B cell (primary cell): ENCODE measurements around the gene PPP1R12A. TPM values are rescaled to one million over a fixed set of nuclear protein-coding genes. Genes with fewer than 3 reads are reported as not detected.

Experiments
- ATAC-seq: fragments of 200-7000 bp; cut with Tn5 transposase; one replicate; pipeline ENCODE4 v1.10.0; 2021; ENCODE audit warnings: low read depth, mild to moderate bottlenecking, moderate number of reproducible peaks, moderate library complexity
- CTCF ChIA-PET: fragments of 350-600 bp; sonication (Branson Sonifier 250); formaldehyde crosslinking; loops from one replicate; lab custom pipeline; 2021; ENCODE audit warnings: antibody characterized with exemption, inconsistent platforms; lab: Charles Lee
- POLR2A ChIA-PET: fragments of 350-600 bp; sonication (Branson Sonifier 250); formaldehyde crosslinking; loops from one replicate; lab custom pipeline; 2021; ENCODE audit warnings: antibody characterized with exemption; lab: Charles Lee
- DNase-seq: peaks from one replicate; pipeline ENCODE4 v3.0.0; 2013
- H2AFZ ChIP-seq: 2 replicates; pipeline ENCODE4 v1.6.1; 2012; ENCODE audit warnings: mild to moderate bottlenecking, low read depth, low read length; ENCODE audit not compliant: insufficient read depth, poor library complexity, severe bottlenecking
- H3K27ac ChIP-seq, 2 donors: 1 replicate in 1 of 2; 2 replicates in 1 of 2; pipeline ENCODE4 v1.5.1; 2012 to 2013; ENCODE audit warnings: low read length in 2 of 2, mild to moderate bottlenecking in 2 of 2, moderate library complexity in 1 of 2
- H3K27me3 ChIP-seq, 4 experiments: fragments of 200-600 bp in 1 of 4; sonication (generic) in 1 of 4; replicated peaks in 1 of 4; 1 replicate in 2 of 4; 2 replicates in 2 of 4; pipeline versions ENCODE4 v1.6.1 to v1.7.0; 2013 to 2016; ENCODE audit warnings: low read length in 3 of 4, mild to moderate bottlenecking in 2 of 4, mixed read lengths in 1 of 4, moderate library complexity in 1 of 4; ENCODE audit not compliant: insufficient read depth in 4 of 4, control insufficient read depth in 3 of 4; ENCODE audit errors: control extremely low read depth in 1 of 4
- H3K36me3 ChIP-seq, 2 experiments: replicated peaks in 1 of 2; 1 replicate in 1 of 2; 2 replicates in 1 of 2; pipeline versions ENCODE4 v1.6.1 to v1.7.1; 2013; ENCODE audit warnings: low read length in 1 of 2; ENCODE audit not compliant: insufficient read depth in 2 of 2, control insufficient read depth in 1 of 2; ENCODE audit errors: control extremely low read depth in 1 of 2, extremely low read depth in 1 of 2
- H3K4me1 ChIP-seq, 2 donors: fragments of 200-600 bp in 1 of 2; sonication (generic) in 1 of 2; 1 replicate in 1 of 2; 2 replicates in 1 of 2; pipeline versions ENCODE4 v1.5.1 to v1.6.1; 2013 to 2017; ENCODE audit warnings: low read length in 2 of 2; ENCODE audit not compliant: control insufficient read depth in 2 of 2, insufficient read depth in 2 of 2
- H3K4me2 ChIP-seq: replicated peaks from 2 replicates; pipeline ENCODE3; 2012; ENCODE audit warnings: mild to moderate bottlenecking, low read depth, low read length; ENCODE audit not compliant: poor library complexity, severe bottlenecking
- H3K4me3 ChIP-seq, 5 experiments: fragments of 200-600 bp in 1 of 5; sonication (generic) in 1 of 5; 1 replicate in 3 of 5; 2 replicates in 2 of 5; pipeline versions ENCODE4 v1.5.1 to v1.7.0; 2011 to 2016; ENCODE audit warnings: low read length in 4 of 5, mild to moderate bottlenecking in 4 of 5, low read depth in 2 of 5, control low read depth in 1 of 5, moderate library complexity in 1 of 5; ENCODE audit not compliant: insufficient read depth in 1 of 5; ENCODE audit errors: control extremely low read depth in 1 of 5, extremely low read depth in 1 of 5
- H3K79me2 ChIP-seq: fragments of 200-600 bp; sonication (generic); one replicate; pipeline ENCODE4 v1.6.0; 2016; ENCODE audit warnings: low read length; ENCODE audit not compliant: control insufficient read depth, insufficient read depth
- H3K9ac ChIP-seq: fragments of 200-600 bp; sonication (generic); 2 replicates; pipeline ENCODE4 v1.6.1; 2017; ENCODE audit warnings: mild to moderate bottlenecking, low read length, moderate library complexity
- H3K9me3 ChIP-seq, 3 donors: one replicate each; pipeline versions ENCODE4 v1.6.1 to v1.7.1; 2013; ENCODE audit warnings: low read length in 2 of 3; ENCODE audit not compliant: control insufficient read depth in 2 of 3, insufficient read depth in 1 of 3; ENCODE audit errors: control extremely low read depth in 1 of 3
- H4K20me1 ChIP-seq: 2 replicates; pipeline ENCODE4 v1.6.0; 2012; ENCODE audit warnings: mild to moderate bottlenecking, low read length; ENCODE audit not compliant: insufficient read depth, control insufficient read depth, poor library complexity, severe bottlenecking
- H3K27ac Mint-ChIP-seq: one replicate; pipeline ENCODE4 v1.8.0; 2021; ENCODE audit warnings: mixed read lengths
- H3K27me3 Mint-ChIP-seq: one replicate; pipeline ENCODE4 v1.8.0; 2021; ENCODE audit warnings: mixed read lengths
- H3K4me1 Mint-ChIP-seq: one replicate; pipeline ENCODE4 v1.8.0; 2021; ENCODE audit warnings: mixed read lengths
- H3K4me3 Mint-ChIP-seq: one replicate; pipeline ENCODE4 v1.8.0; 2021; ENCODE audit warnings: mixed read lengths
- H3K9me3 Mint-ChIP-seq: one replicate; pipeline ENCODE4 v1.8.0; 2022; ENCODE audit warnings: mixed read lengths; ENCODE audit not compliant: insufficient read depth
- EZH2 ChIP-seq: IDR thresholded peaks from 2 replicates; pipeline ENCODE4 v1.6.1; 2012; ENCODE audit warnings: borderline replicate concordance, low read depth, mild to moderate bottlenecking, moderate library complexity, low read length; ENCODE audit not compliant: insufficient read depth, poor library complexity, severe bottlenecking
- WGBS: methylation state at CpG from one replicate; pipeline ENCODE4 v1.1.5; 2013; ENCODE audit warnings: missing lambda C conversion rate; ENCODE audit not compliant: insufficient coverage; 5-methylcytosine and 5-hydroxymethylcytosine counted together
- intact Hi-C: fragments of 100-400 bp; cut with micrococcal nuclease; formaldehyde crosslinking; loops from one replicate; pipeline ENCODE4 v1.10.0; 2022
- polyA plus RNA-seq: library from polyadenylated mRNA; depleted of rRNA; stranded (reverse); fragments of >200 nt; gene quantifications from 2 replicates; pipeline ENCODE4 v1.2.3, GENCODE V29; 2012
- total RNA-seq, 2 donors: library from RNA; stranded (reverse); fragments of 120-200 nt in 1 of 2; gene quantifications; 1 replicate in 1 of 2; 2 replicates in 1 of 2; pipeline versions ENCODE4 v1.2.3 to v1.2.4, GENCODE V29; 2013 to 2022
- TF ChIP-seq, protein P1 (sequence below): fragments of 200-600 bp; IDR thresholded peaks from one replicate; pipeline ENCODE4 v1.8.0; 2022; ENCODE audit warnings: antibody characterized with exemption, mild to moderate bottlenecking

Gene PPP1R12A
- total and polyA plus RNA-seq, 2 donors (not counting 1 experiment from before 2014, with no cell fraction given), result 18.3 to 110 TPM

DNA sequence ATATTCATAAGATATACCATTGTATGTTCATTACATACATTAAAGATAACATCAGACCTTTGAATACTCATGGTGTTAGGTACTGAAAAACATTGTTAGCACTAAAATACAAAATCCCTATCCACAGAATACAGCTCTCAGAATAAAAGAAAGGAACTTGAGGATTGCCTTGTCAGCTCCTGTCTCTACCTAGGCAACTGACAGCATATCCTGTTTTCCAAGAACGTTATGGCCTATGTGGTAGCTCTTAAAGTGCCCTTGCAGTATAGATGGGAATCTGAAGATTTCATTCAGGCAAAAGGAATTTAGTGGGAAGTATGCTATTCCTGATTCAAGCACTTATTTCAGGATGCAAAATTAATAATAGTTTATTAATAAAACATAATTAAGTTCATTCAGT is 1.8 kb upstream of the PPP1R12A start:
- Histone ChIP-seq H3K4me3 (no peak overlapping the region), H3K36me3 (no peaks in the 10 kb centered on the region), H3K9me3 (no peaks in the 10 kb centered on the region), H3K27me3 (no peaks in the 10 kb centered on the region), H3K4me2 (no peak overlapping the region), H3K4me1 (peaks cover 18 to 28% of the 10 kb centered on the region in 2 donors), H3K9ac (no peak overlapping the region), H2AFZ (no peak overlapping the region), H3K27ac (no peak overlapping the region), H3K79me2 (peaks cover 35% of the 10 kb centered on the region), H4K20me1 (peaks cover 11% of the 10 kb centered on the region)
- CTCF ChIA-PET, result interaction anchor here (0.6 kb wide), 1 partner anchor 17 kb away, joined by 3 read pairs; no protein-coding TSS in a partner anchor
- H3K9me3 Mint-ChIP-seq, result no peaks in the 10 kb centered on the region
- no peak overlapping the region for H3K27ac Mint-ChIP-seq
- no peak for TF ChIP-seq EZH2
- DNase-seq, result no peak
- no peak for ATAC-seq
- H3K27me3 Mint-ChIP-seq, result no peaks in the 10 kb centered on the region
- peaks cover 37% of the 10 kb centered on the region for H3K4me1 Mint-ChIP-seq
- POLR2A ChIA-PET, result no interaction called here
- intact Hi-C loops, result loop anchor here (10.0 kb wide), 1 partner anchor 112 kb away; no protein-coding TSS in a partner anchor
- no peak overlapping the region for H3K4me3 Mint-ChIP-seq
- WGBS, result no CpG with 5 or more reads among the region's 1 CpG

DNA sequence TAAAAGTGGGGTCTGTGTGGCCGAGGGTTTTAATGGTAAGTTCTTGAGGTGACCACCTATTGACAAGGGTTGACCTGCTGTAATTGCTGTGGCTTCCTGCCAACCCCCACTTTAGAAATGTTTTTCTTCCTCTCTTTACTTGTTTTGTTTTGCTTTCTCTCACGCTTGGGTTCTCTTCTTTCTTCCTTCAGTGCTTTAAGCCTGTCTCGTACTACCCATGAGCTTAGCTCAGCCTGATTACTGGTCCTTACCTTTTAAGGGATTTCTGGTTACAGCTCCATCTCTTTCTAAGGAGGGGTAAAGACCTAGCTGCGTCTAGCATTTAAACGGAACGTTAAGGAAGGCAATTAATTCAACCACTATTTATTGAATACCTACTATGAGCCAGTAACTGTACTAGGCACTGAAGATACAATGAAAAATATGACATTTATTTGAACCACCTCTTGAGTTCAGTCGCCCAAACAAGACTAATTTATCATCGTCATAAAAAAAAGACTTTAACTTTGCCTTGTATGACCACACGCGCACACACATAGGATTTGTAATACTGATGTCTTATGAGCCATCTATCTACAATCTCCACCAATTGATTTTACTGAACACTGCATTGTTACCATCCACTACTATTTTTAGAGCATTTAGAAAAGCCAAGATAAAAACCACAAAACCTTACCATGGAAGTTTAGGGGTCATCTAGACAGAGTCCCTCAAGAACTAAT is 888 bp upstream of the PPP1R12A start:
- Mint-ChIP-seq H3K9me3 (no peaks in the 10 kb centered on the region), H3K27ac (peak overlapping the region; percentile 99), H3K4me1 (peaks cover 40% of the 10 kb centered on the region), H3K4me3 (peak overlapping the region; percentile 99), H3K27me3 (no peaks in the 10 kb centered on the region)
- ChIA-PET CTCF (interaction anchor here (0.6 kb wide), 1 partner anchor 16 kb away, joined by 3 read pairs; no protein-coding TSS in a partner anchor), POLR2A (interaction anchor here (1.0 kb wide), 1 partner anchor 12 kb away, joined by 3 read pairs; no protein-coding TSS in a partner anchor)
- H3K27me3 ChIP-seq, result no peaks in the 10 kb centered on the region
- H3K27ac ChIP-seq, result peak overlapping the region; percentile 92 to 93
- peaks cover 18 to 31% of the 10 kb centered on the region in 2 donors for H3K4me1 ChIP-seq
- no peak for ATAC-seq
- peak overlapping the region; percentile 88 for H3K9ac ChIP-seq
- peaks cover 44% of the 10 kb centered on the region for H3K79me2 ChIP-seq
- peak overlapping the region; percentile 85 to 95 (median 92) for H3K4me3 ChIP-seq
- peak overlapping the region; percentile 88 for H2AFZ ChIP-seq
- peaks cover 11% of the 10 kb centered on the region for H4K20me1 ChIP-seq
- H3K9me3 ChIP-seq, result no peaks in the 10 kb centered on the region
- 0% methylated on average over 2 of the region's 10 CpGs for WGBS
- intact Hi-C loops, result loop anchor here (1.0 to 10.0 kb wide), 2 partner anchors 111 to 245 kb away; partner anchors contain the start of gene PAWR
- H3K4me2 ChIP-seq, result peak overlapping the region; percentile 76
- H3K36me3 ChIP-seq, result no peaks in the 10 kb centered on the region
- TF ChIP-seq, protein P1, sequence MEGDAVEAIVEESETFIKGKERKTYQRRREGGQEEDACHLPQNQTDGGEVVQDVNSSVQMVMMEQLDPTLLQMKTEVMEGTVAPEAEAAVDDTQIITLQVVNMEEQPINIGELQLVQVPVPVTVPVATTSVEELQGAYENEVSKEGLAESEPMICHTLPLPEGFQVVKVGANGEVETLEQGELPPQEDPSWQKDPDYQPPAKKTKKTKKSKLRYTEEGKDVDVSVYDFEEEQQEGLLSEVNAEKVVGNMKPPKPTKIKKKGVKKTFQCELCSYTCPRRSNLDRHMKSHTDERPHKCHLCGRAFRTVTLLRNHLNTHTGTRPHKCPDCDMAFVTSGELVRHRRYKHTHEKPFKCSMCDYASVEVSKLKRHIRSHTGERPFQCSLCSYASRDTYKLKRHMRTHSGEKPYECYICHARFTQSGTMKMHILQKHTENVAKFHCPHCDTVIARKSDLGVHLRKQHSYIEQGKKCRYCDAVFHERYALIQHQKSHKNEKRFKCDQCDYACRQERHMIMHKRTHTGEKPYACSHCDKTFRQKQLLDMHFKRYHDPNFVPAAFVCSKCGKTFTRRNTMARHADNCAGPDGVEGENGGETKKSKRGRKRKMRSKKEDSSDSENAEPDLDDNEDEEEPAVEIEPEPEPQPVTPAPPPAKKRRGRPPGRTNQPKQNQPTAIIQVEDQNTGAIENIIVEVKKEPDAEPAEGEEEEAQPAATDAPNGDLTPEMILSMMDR, result no peak
- TF ChIP-seq EZH2, result no peak
- no peak for DNase-seq
